Endothelial cell of hepatic sinusoid (primary cell): ENCODE results near the gene CCNJ.
"Not testable (repeated sequence)": the region's sequence is repeated elsewhere in the genome, so short reads cannot be mapped to it uniquely, and the experiment has no call there.

Experiments used
- in situ Hi-C: cut with HindIII; loops from 2 replicates; pipeline ENCODE4 v1.10.0; 2017; ENCODE audit warnings: low sequenced_read_pairs

The CCNJ gene

GRCh38 chr10:96043033-96043892 is at the start of gene CCNJ:
TSS of gene CCNJ (plus strand) at chr10:96043583. CDS start at chr10:96044394, 811 bp downstream.
- in situ Hi-C loops = no loop called here

- in situ Hi-C loops = not testable (repeated sequence)
Measured at GRCh38 chr10:95994376-95994775, 49.0 kb upstream of the CCNJ start.

GRCh38 chr10:95998255-95998784 is 45.1 kb upstream of the CCNJ start:
- in situ Hi-C loops = no loop called here

- in situ Hi-C loops = no loop called here
Measured at GRCh38 chr10:96013956-96014355, 29.4 kb upstream of the CCNJ start.

GRCh38 chr10:96014473-96015102 is 28.8 kb upstream of the CCNJ start:
- in situ Hi-C loops = no loop called here

- in situ Hi-C loops = no loop called here
Measured at GRCh38 chr10:96017191-96017687, 26.1 kb upstream of the CCNJ start.

- in situ Hi-C loops = no loop called here
Measured at GRCh38 chr10:96021332-96021731, 22.1 kb upstream of the CCNJ start.

- in situ Hi-C loops = no loop called here
Measured at GRCh38 chr10:96022739-96023138, 20.6 kb upstream of the CCNJ start.

- in situ Hi-C loops = no loop called here
Measured at GRCh38 chr10:96023168-96023567, 20.2 kb upstream of the CCNJ start.

GRCh38 chr10:96025566-96025965 is 17.8 kb upstream of the CCNJ start:
- in situ Hi-C loops = no loop called here

GRCh38 chr10:96034625-96035024 is 8.8 kb upstream of the CCNJ start:
- in situ Hi-C loops = no loop called here

- in situ Hi-C loops = no loop called here
Measured at GRCh38 chr10:96038476-96039387, 4.7 kb upstream of the CCNJ start.

- in situ Hi-C loops = no loop called here
Measured at GRCh38 chr10:96041146-96041545, 2.2 kb upstream of the CCNJ start.

GRCh38 chr10:96043893-96044715 is 721 bp downstream of the CCNJ start:
- in situ Hi-C loops = no loop called here

GRCh38 chr10:96044736-96045135 is 1.4 kb downstream of the CCNJ start:
- in situ Hi-C loops = no loop called here

GRCh38 chr10:96046546-96046945 is 3.2 kb downstream of the CCNJ start:
- in situ Hi-C loops = no loop called here

GRCh38 chr10:96047004-96047649 is 3.7 kb downstream of the CCNJ start:
- in situ Hi-C loops = no loop called here

- in situ Hi-C loops = not testable (repeated sequence)
Measured at GRCh38 chr10:96047925-96048324, 4.5 kb downstream of the CCNJ start.

- in situ Hi-C loops = no loop called here
Measured at GRCh38 chr10:96049340-96049739, 6.0 kb downstream of the CCNJ start.
